Lower leg skin (tissue), 3 donors: ENCODE measurements around the gene CHID1.

ENCODE experiments used
- CTCF ChIP-seq, 3 donors: fragments of 450-650 bp; IDR thresholded peaks; one replicate each; pipeline ENCODE4 v1.5.1; 2016; ENCODE audit warnings: antibody characterized with exemption in 3 of 3, mild to moderate bottlenecking in 3 of 3, moderate library complexity in 2 of 3
- POLR2A ChIP-seq, 2 donors: fragments of 450-650 bp; IDR thresholded peaks; one replicate each; pipeline ENCODE4 v1.6.1; 2016 to 2017; ENCODE audit warnings: antibody characterized with exemption in 2 of 2, mild to moderate bottlenecking in 1 of 2, moderate library complexity in 1 of 2

GRCh38 chr11:862081-862661 lies 48.4 kb downstream of the CHID1 start:
- TF ChIP-seq CTCF (IDR thresholded peaks at IDR 0.05) (no peak), POLR2A (IDR thresholded peaks at IDR 0.05) (no peak)
